Activated B cell treated with CpG ODN at 0.5 μM for 24 hours (primary cell): ENCODE data around the gene MSX1. TPM values are rescaled to one million over a fixed set of nuclear protein-coding genes. Genes with fewer than 3 reads are reported as not detected.

ENCODE experiments used
- ATAC-seq: fragments of 200-7000 bp; cut with Tn5 transposase; one replicate; pipeline ENCODE4 v1.10.0; 2021; ENCODE audit warnings: low read depth, mild to moderate bottlenecking, moderate library complexity
- CTCF ChIA-PET: fragments of 350-600 bp; sonication (Branson Sonifier 250); formaldehyde crosslinking; loops from one replicate; lab custom pipeline; 2021; ENCODE audit warnings: antibody characterized with exemption; lab: Charles Lee
- POLR2A ChIA-PET: fragments of 350-600 bp; sonication (Branson Sonifier 250); formaldehyde crosslinking; loops from one replicate; lab custom pipeline; 2021; ENCODE audit warnings: antibody characterized with exemption; lab: Charles Lee
- DNase-seq: peaks from one replicate; pipeline ENCODE4 v3.0.0; 2022
- H3K27ac Mint-ChIP-seq: one replicate; pipeline ENCODE4 v1.8.0; 2020; ENCODE audit warnings: mixed read lengths
- H3K27me3 Mint-ChIP-seq: one replicate; pipeline ENCODE4 v1.8.0; 2021; ENCODE audit warnings: mixed read lengths
- H3K36me3 Mint-ChIP-seq: one replicate; pipeline ENCODE4 v1.8.0; 2021; ENCODE audit warnings: low read depth, mixed read lengths
- H3K4me1 Mint-ChIP-seq: one replicate; pipeline ENCODE4 v1.8.0; 2021; ENCODE audit warnings: mixed read lengths
- H3K4me3 Mint-ChIP-seq: one replicate; pipeline ENCODE4 v1.8.0; 2020; ENCODE audit warnings: mild to moderate bottlenecking, mixed read lengths
- H3K9me3 Mint-ChIP-seq: one replicate; pipeline ENCODE4 v1.8.0; 2020; ENCODE audit warnings: mixed read lengths
- CTCF ChIP-seq: fragments of 200-600 bp; IDR thresholded peaks from one replicate; pipeline ENCODE4 v1.8.0; 2022; ENCODE audit warnings: antibody characterized with exemption, mild to moderate bottlenecking
- intact Hi-C: fragments of 100-400 bp; cut with micrococcal nuclease; formaldehyde crosslinking; loops from one replicate; pipeline ENCODE4 v1.15.1; 2024
- total RNA-seq: library from RNA; stranded (reverse); gene quantifications from 2 replicates; pipeline ENCODE4 v1.2.3, GENCODE V29; 2022

Gene MSX1
- total RNA-seq, 1 donor from 2014 or later: not detected

- H3K36me3 Mint-ChIP-seq: no peaks in the 10 kb centered on the region
- no peak overlapping the region for H3K4me3 Mint-ChIP-seq
- no peak for TF ChIP-seq CTCF
- peaks cover 35% of the 10 kb centered on the region for H3K27me3 Mint-ChIP-seq
- ChIA-PET POLR2A (no interaction called here), CTCF (no interaction called here)
- H3K27ac Mint-ChIP-seq: no peak overlapping the region
- ATAC-seq (no peak), DNase-seq (no peak)
- H3K9me3 Mint-ChIP-seq: no peaks in the 10 kb centered on the region
- intact Hi-C loops: no loop called here
- H3K4me1 Mint-ChIP-seq: no peaks in the 10 kb centered on the region
These were observed 22.0 kb downstream of the MSX1 start for GRCh38 chr4:4881432-4881831.

- H3K9me3 Mint-ChIP-seq: no peaks in the 10 kb centered on the region
- POLR2A ChIA-PET: no interaction called here
- peaks cover 24% of the 10 kb centered on the region for H3K27me3 Mint-ChIP-seq
- H3K4me1 Mint-ChIP-seq: no peaks in the 10 kb centered on the region
- TF ChIP-seq CTCF: no peak
- CTCF ChIA-PET: no interaction called here
- intact Hi-C loops: no loop called here
- no peak for ATAC-seq
- H3K27ac Mint-ChIP-seq: no peak overlapping the region
- DNase-seq: no peak
- no peaks in the 10 kb centered on the region for H3K36me3 Mint-ChIP-seq
- no peak overlapping the region for H3K4me3 Mint-ChIP-seq
These were observed 25.1 kb downstream of the MSX1 start for GRCh38 chr4:4884611-4885010.

GRCh38 chr4:4887426-4887825 is 28.0 kb downstream of the MSX1 start:
- H3K36me3 Mint-ChIP-seq: no peaks in the 10 kb centered on the region
- intact Hi-C loops: no loop called here
- TF ChIP-seq CTCF: no peak
- ATAC-seq (no peak), DNase-seq (no peak)
- ChIA-PET POLR2A (no interaction called here), CTCF (no interaction called here)
- H3K4me1 Mint-ChIP-seq: no peaks in the 10 kb centered on the region
- no peak overlapping the region for H3K4me3 Mint-ChIP-seq
- H3K27me3 Mint-ChIP-seq: peaks cover 23% of the 10 kb centered on the region
- no peak overlapping the region for H3K27ac Mint-ChIP-seq
- no peaks in the 10 kb centered on the region for H3K9me3 Mint-ChIP-seq

GRCh38 chr4:4888695-4889094 is 29.2 kb downstream of the MSX1 start:
- no peak for TF ChIP-seq CTCF
- no peak overlapping the region for H3K27ac Mint-ChIP-seq
- ChIA-PET POLR2A (no interaction called here), CTCF (interaction anchor here (1.5 kb wide), 1 partner anchor 98 kb away, joined by 3 read pairs; no protein-coding TSS in a partner anchor)
- peaks cover 20% of the 10 kb centered on the region for H3K27me3 Mint-ChIP-seq
- H3K9me3 Mint-ChIP-seq: no peaks in the 10 kb centered on the region
- intact Hi-C loops: no loop called here
- H3K4me1 Mint-ChIP-seq: no peaks in the 10 kb centered on the region
- H3K36me3 Mint-ChIP-seq: no peaks in the 10 kb centered on the region
- H3K4me3 Mint-ChIP-seq: no peak overlapping the region
- ATAC-seq (no peak), DNase-seq (no peak)

- POLR2A ChIA-PET: no interaction called here
These were observed 30.3 kb downstream of the MSX1 start for GRCh38 chr4:4889781-4890180.

More at GRCh38 chr4:4889781-4890180, 30.3 kb downstream of the MSX1 start:
- no peak for ATAC-seq
- no peak for TF ChIP-seq CTCF
- H3K36me3 Mint-ChIP-seq: no peaks in the 10 kb centered on the region
- DNase-seq: no peak
- peaks cover 17% of the 10 kb centered on the region for H3K27me3 Mint-ChIP-seq
- H3K9me3 Mint-ChIP-seq: no peaks in the 10 kb centered on the region
- H3K27ac Mint-ChIP-seq: no peak overlapping the region
- intact Hi-C loops: no loop called here
- H3K4me1 Mint-ChIP-seq: no peaks in the 10 kb centered on the region
- H3K4me3 Mint-ChIP-seq: no peak overlapping the region
- CTCF ChIA-PET: no interaction called here
